PC-3 (cell line): ENCODE data around the gene DDX39B.

Experiments used
- EZH2 ChIP-seq: fragments of 300-600 bp; sonication (generic); IDR thresholded peaks from one replicate; pipeline ENCODE4 v1.6.1; 2017; ENCODE audit warnings: antibody characterized with exemption, mild to moderate bottlenecking, low read length; ENCODE audit not compliant: unreplicated experiment
- EZH2phosphoT487 ChIP-seq: fragments of 300-600 bp; sonication (generic); IDR thresholded peaks from 2 replicates; pipeline ENCODE4 v1.6.1; 2018; ENCODE audit warnings: mild to moderate bottlenecking, antibody characterized with exemption, low read length, borderline replicate concordance

DNA sequence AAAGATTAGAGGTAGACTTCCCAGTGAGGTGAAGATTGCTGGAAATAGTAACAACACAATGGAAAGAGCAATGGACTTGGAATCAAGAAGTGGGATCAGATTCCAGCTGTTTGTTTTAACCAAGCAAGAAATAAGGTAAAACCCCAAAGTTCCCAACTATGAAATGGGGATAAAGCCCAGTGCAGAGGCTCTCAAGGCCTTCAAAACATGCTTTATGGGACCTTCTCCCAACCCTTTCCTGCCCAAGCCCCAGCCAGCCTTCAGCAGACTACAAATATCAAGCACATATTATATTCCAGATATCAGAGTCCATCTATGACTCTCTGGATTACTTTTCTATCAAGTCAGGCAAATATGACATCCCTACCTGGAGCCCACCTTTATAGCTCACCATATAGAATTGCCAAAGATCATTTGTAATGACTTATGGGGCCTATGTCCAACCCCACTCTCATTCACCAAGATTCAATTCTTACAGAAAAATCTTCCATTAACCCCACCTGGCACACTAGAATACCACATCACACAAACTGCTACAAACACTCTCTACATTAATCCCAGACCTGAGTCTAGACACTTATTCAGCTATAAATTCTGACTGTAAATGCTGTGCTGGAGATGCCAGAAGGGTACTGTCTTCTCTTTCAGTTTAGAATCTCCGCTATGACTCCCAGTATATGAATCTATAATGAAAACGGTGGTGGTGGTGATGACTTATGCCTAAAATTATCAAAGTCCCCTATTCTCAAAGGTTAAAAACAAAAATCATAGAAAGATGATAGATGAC is 6.1 kb downstream of the DDX39B start:
- TF ChIP-seq EZH2 (no peak), EZH2phosphoT487 (no peak)
